Fibroblast of mammary gland (primary cell): ENCODE measurements around the gene GJA4.
A peak's percentile ranks its signal among the peaks of the same experiment; 100 is the strongest.

ENCODE experiments used
- DNase-seq: peaks from one replicate; pipeline ENCODE4 v3.0.0-alpha.2; 2010; ENCODE audit warnings: low read depth
- H3K4me3 ChIP-seq: 2 replicates; pipeline ENCODE4 v1.5.1; 2011; ENCODE audit warnings: low read depth, mild to moderate bottlenecking, low read length, moderate library complexity; ENCODE audit not compliant: control insufficient read depth
- CTCF ChIP-seq: conservative IDR thresholded peaks from 2 replicates; pipeline ENCODE4 v1.5.1; 2011; ENCODE audit warnings: low read depth, low read length, inconsistent platforms; ENCODE audit not compliant: control insufficient read depth, insufficient read depth

Gene GJA4

DNA sequence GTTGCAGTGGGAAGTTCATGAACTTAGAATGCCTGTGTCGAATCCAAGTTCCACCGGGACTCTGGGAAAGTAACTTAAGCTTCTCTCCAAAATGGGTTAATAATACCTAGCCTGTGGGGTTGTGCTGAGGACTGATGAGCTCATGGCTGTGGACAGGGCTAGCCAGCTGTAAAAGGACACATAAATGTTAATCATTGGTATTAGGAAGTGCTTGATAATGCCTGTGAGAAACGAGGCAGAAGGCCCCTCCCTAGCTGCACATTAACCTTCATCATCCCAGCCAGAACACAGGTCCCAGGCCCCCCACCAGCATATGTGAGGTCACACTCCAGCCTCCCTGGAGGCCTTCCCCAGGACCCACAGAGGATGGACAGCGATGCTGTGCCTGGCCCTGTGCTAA lies 34.0 kb upstream of the GJA4 start:
- no peak for DNase-seq
- TF ChIP-seq CTCF: no peak
- no peak overlapping the region for H3K4me3 ChIP-seq

DNA sequence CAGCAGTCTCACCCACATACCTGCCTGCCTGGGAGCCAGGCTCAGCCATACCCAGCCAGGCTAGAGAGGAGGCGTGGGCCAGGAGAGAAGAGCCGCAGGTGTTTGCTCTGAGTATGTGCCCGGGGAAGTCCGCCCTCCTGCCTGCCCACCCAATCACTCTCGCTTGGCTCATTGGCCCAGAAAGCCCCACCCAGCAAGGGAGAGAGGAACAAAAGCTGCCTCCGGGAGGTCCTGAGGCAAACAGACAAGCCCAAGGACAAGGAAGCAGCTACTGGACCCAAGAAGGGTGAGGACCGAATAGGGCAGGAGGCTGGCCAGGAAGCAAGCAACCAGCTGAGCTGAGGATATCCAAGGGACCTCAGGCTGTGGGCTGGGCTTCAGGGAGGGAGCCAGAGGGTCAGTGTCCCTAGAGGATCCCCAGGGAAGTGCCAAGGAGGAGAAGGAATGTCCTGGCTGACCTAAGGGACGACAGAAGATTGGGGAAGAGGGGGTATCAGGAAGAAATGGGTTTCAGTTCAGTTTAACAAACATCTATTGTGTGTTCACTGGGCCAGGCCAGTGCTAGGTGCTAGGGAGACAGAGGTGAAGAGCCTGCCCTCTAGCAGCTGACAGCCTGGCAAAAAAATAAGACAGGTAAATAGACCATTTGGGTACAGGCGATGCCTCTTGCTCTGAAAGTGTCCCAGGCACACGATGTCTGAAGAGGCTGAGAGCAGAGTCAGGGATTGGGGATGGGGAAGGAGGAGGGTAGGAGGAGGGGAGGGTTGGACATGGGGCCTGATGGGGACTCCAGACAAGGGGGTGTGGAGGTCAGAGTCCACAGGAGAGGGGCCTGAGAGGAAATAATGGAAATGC lies 33.1 kb upstream of the GJA4 start, which contains the start of gene GJB4:
TSS of gene GJB4 (plus strand) at position 238 of the 855 bp plus-strand sequence. CDS start 1,515 bp downstream, outside the sequence.
- TF ChIP-seq CTCF: no peak
- no peak within 1 kb of the TSS for H3K4me3 ChIP-seq
- no peak for DNase-seq

GRCh38 chr1:34761176-34761761 lies 31.5 kb upstream of the GJA4 start:
- no peak for DNase-seq
- TF ChIP-seq CTCF: no peak
- H3K4me3 ChIP-seq: no peak overlapping the region

GRCh38 chr1:34761776-34762307 lies 31.0 kb upstream of the GJA4 start:
- no peak for TF ChIP-seq CTCF
- no peak for DNase-seq
- no peak overlapping the region for H3K4me3 ChIP-seq

DNA sequence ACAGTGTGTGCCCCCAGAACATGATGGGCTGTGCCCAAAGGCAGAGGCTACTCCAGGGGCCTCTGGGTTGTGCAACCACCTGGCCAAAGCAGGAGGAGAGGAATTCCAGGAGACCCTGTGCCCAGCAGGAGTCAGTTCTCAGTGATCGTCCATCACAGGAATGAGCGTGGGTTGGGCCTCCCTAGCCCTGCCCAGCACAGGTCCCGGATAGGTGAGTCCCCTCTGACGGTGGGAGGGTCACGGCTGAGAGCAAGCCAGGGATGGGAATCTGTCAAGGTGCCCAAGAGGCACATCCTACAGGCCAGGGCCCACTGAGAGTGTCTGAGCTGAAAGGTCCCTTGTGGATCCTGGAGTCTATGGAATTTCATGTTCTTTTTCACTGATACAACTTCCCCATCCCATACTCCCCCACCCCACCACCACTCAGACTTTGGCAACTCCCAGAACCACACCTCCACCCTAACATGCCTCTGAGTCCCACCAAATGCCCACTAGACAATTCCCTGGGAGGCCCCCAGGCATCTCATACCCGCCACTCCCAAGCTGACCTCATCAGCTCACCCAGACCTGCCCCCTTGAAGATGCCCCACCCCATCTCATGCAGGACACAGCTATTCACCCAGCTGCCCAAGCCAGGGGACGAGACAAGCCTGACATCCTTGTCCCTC lies 30.2 kb upstream of the GJA4 start:
- no peak overlapping the region for H3K4me3 ChIP-seq
- no peak for DNase-seq
- no peak for TF ChIP-seq CTCF

DNA sequence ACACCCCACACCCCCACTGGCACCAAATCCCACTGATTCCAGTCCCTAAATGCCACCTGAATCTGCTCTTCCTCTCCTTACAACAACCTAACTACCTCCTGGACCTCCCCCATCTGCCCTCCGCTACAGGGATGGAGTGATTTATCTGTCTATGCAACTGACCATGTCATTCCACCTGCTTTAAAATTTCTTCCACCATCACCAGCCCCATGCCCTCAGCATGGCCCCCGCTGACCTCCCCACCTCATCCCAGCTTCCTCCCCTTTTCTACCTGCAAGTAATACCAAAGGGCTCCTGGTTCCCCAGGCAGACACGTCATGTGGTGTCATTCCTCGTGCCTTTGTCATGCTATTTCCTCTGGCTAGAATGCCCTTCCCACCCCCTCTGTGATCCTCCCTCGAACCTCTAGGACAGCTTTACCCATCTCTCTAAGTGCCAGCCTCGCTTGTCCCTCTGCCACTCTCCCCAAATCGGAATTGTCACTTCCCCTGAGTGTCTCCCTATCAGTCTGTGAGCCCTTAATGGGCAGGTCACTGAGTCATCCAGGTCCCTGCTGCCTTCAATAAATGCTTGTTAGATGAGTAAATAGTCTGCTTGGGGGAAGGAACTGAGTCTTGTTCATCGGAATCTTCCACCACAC lies 29.5 kb upstream of the GJA4 start:
- no peak for TF ChIP-seq CTCF
- DNase-seq: peak; percentile 9
- no peak overlapping the region for H3K4me3 ChIP-seq
